AG09319 (cell line): ENCODE measurements around the gene NFATC2.

Experiments used
- DNase-seq: peaks from one replicate; pipeline ENCODE4 v3.0.0-alpha.2; 2010; ENCODE audit warnings: low read depth; ENCODE audit errors: extremely low read depth
- CTCF ChIP-seq: IDR thresholded peaks from 2 replicates; pipeline ENCODE4 v1.5.1; 2011; ENCODE audit warnings: low read depth, mild to moderate bottlenecking, inconsistent platforms, low read length, moderate library complexity

The NFATC2 gene

GRCh38 chr20:51399006-51399890, 143.3 kb downstream of the NFATC2 start:
- no peak for DNase-seq
- no peak for TF ChIP-seq CTCF

GRCh38 chr20:51398552-51398951, 144.0 kb downstream of the NFATC2 start:
- no peak for TF ChIP-seq CTCF
- no peak for DNase-seq

GRCh38 chr20:51398083-51398482, 144.4 kb downstream of the NFATC2 start:
- no peak for DNase-seq
- TF ChIP-seq CTCF: no peak

- DNase-seq: no peak
- no peak for TF ChIP-seq CTCF
Measured at GRCh38 chr20:51397137-51397536, 145.4 kb downstream of the NFATC2 start.

GRCh38 chr20:51396365-51396909, 146.1 kb downstream of the NFATC2 start:
- DNase-seq: no peak
- no peak for TF ChIP-seq CTCF

- no peak for TF ChIP-seq CTCF
- DNase-seq: no peak
Measured at GRCh38 chr20:51394706-51395105, 147.8 kb downstream of the NFATC2 start.

- no peak for TF ChIP-seq CTCF
- no peak for DNase-seq
Measured at GRCh38 chr20:51393571-51393970, 148.9 kb downstream of the NFATC2 start.
